Prostate gland (tissue), 2 donors: ENCODE measurements around the gene ALDH1L1. TPM values are rescaled to one million over a fixed set of nuclear protein-coding genes. Genes with fewer than 3 reads are reported as not detected.

Experiments used
- DNase-seq: peaks from one replicate; pipeline ENCODE4 v3.0.0-alpha.2; 2019; ENCODE audit warnings: low spot score
- H3K27ac ChIP-seq, 2 donors: fragments of 200-600 bp; sonication (generic); 2 replicates each; pipeline ENCODE4 v1.5.1; 2017 to 2019
- H3K27me3 ChIP-seq: fragments of 200-600 bp; sonication (generic); replicated peaks from 2 replicates; pipeline ENCODE4 v1.5.1; 2019; ENCODE audit not compliant: insufficient read depth
- H3K36me3 ChIP-seq, 2 donors: fragments of 200-600 bp; sonication (generic); 1 replicate in 1 of 2; 2 replicates in 1 of 2; pipeline versions ENCODE4 v1.5.1 to v1.8.1; 2017 to 2019
- H3K4me1 ChIP-seq: fragments of 200-600 bp; sonication (generic); replicated peaks from 2 replicates; pipeline ENCODE4 v1.5.1; 2019
- H3K4me3 ChIP-seq, 2 donors: fragments of 200-600 bp; sonication (generic); 2 replicates each; pipeline ENCODE4 v1.5.1; 2017 to 2019
- H3K9me3 ChIP-seq: fragments of 200-600 bp; sonication (generic); 2 replicates; pipeline ENCODE4 v1.5.1; 2017
- POLR2A ChIP-seq: fragments of 450-650 bp; IDR thresholded peaks from one replicate; pipeline ENCODE4 v1.6.1; 2016; ENCODE audit warnings: antibody characterized with exemption, mild to moderate bottlenecking
- POLR2AphosphoS5 ChIP-seq: sonication (generic); formaldehyde crosslinking; IDR thresholded peaks from one replicate; pipeline ENCODE4 v1.6.1; 2017; ENCODE audit warnings: antibody characterized with exemption
- WGBS: methylation state at CpG from one replicate; pipeline ENCODE4 v1.1.5; 2018; 5-methylcytosine and 5-hydroxymethylcytosine counted together
- intact Hi-C: fragments of 100-400 bp; cut with DNase I; formaldehyde crosslinking; loops from one replicate; pipeline ENCODE4 v1.14.2; 2022
- total RNA-seq, 2 donors: library from RNA; depleted of rRNA; stranded (reverse); fragments of >200 nt; gene quantifications; one replicate each; pipeline ENCODE4 v1.1.0, GENCODE V29; 2016
- TF ChIP-seq, protein P1 (sequence below), 4 experiments: fragments of 200-600 bp in 2 of 4; fragments of 450-650 bp in 2 of 4; sonication (generic) in 2 of 4; IDR thresholded peaks; 1 replicate in 3 of 4; 2 replicates in 1 of 4; pipeline ENCODE4 v1.5.1; 2016 to 2019; ENCODE audit warnings: antibody characterized with exemption in 4 of 4, mild to moderate bottlenecking in 2 of 4, moderate library complexity in 2 of 4

ALDH1L1 gene
- total RNA-seq, 2 donors from 2014 or later: 19.6 to 57.3 TPM

DNA sequence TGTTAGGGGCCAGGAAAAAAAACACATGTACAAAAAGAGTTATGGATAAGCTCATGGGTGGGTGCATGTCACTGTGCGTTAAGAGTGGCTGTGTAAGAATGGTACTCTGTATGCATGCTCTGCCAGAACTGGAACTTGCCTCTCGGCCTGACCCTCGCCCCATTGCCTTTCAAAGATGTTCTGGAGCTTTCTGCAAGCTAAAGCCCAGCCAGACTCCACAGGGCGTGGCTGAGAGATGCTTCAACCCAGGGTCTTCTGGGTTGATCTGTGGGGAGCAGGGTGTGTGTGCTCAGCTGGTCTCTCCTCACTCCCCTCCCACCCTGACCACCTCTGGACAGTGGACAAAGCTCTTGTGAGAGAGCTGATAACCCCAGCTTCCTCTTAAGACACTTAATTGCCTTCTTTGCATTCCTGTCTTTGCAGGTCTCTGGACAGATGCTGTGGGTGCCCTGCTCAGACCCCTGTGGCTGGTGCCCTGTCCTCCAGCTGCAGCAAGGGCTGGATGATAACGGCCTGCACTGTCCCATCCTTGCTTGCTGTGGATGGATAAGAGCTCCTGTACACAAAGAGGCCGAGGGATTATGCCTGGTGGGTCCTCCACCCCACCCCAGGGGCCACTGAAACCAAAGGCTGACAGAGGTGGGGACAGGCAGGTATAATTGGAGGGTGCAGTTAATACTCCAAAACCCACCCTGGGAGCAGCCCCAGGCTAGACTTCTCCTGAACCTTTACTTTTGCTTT is 28.7 kb downstream of the ALDH1L1 start:
- Histone ChIP-seq H3K27me3 (no peaks in the 10 kb centered on the region), H3K4me1 (no peaks in the 10 kb centered on the region), H3K4me3 (no peak overlapping the region), H3K27ac (no peak overlapping the region), H3K36me3 (no peaks in the 10 kb centered on the region), H3K9me3 (no peaks in the 10 kb centered on the region)
- no peak for DNase-seq
- TF ChIP-seq, protein P1, sequence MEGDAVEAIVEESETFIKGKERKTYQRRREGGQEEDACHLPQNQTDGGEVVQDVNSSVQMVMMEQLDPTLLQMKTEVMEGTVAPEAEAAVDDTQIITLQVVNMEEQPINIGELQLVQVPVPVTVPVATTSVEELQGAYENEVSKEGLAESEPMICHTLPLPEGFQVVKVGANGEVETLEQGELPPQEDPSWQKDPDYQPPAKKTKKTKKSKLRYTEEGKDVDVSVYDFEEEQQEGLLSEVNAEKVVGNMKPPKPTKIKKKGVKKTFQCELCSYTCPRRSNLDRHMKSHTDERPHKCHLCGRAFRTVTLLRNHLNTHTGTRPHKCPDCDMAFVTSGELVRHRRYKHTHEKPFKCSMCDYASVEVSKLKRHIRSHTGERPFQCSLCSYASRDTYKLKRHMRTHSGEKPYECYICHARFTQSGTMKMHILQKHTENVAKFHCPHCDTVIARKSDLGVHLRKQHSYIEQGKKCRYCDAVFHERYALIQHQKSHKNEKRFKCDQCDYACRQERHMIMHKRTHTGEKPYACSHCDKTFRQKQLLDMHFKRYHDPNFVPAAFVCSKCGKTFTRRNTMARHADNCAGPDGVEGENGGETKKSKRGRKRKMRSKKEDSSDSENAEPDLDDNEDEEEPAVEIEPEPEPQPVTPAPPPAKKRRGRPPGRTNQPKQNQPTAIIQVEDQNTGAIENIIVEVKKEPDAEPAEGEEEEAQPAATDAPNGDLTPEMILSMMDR (IDR thresholded peaks at IDR 0.05): no peak
- TF ChIP-seq POLR2A (no peak), POLR2AphosphoS5 (no peak)
- 91% methylated on average over 6 of the region's 6 CpGs for WGBS
- intact Hi-C loops: no loop called here

DNA sequence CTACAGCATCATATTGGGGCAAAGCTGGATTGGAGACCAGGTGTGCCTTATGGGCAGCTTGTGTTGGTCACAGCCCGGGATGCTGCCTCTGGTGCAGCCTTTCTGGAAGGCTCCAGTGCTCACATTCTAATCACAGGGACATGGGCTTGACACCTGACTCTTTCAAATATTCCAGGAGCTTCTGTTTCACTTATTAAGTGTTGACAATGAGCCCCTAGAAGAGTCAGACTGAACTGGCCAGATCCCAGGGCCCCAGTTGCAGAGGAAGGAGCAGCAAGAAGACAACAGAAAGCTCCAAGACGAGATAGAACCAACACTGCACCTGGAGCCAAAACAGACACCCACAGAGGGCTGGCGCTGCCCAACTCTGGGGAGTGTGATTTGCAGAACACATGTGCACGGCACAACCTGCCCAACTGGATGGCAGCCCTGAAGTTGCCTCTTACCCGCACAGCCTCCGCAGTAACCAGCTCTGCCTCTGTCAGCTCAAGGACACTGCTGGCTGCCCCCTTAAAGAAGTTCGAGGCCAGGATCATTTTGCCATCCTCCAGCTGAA is 30.3 kb downstream of the ALDH1L1 start:
- Histone ChIP-seq H3K9me3 (no peaks in the 10 kb centered on the region), H3K4me3 (no peak overlapping the region), H3K27me3 (no peaks in the 10 kb centered on the region), H3K36me3 (no peaks in the 10 kb centered on the region), H3K4me1 (no peaks in the 10 kb centered on the region), H3K27ac (no peak overlapping the region)
- intact Hi-C loops: no loop called here
- 87% methylated on average over 7 of the region's 7 CpGs for WGBS
- TF ChIP-seq POLR2A (no peak), POLR2AphosphoS5 (no peak)
- TF ChIP-seq, protein P1 (IDR thresholded peaks at IDR 0.05): no peak
- DNase-seq: no peak

DNA sequence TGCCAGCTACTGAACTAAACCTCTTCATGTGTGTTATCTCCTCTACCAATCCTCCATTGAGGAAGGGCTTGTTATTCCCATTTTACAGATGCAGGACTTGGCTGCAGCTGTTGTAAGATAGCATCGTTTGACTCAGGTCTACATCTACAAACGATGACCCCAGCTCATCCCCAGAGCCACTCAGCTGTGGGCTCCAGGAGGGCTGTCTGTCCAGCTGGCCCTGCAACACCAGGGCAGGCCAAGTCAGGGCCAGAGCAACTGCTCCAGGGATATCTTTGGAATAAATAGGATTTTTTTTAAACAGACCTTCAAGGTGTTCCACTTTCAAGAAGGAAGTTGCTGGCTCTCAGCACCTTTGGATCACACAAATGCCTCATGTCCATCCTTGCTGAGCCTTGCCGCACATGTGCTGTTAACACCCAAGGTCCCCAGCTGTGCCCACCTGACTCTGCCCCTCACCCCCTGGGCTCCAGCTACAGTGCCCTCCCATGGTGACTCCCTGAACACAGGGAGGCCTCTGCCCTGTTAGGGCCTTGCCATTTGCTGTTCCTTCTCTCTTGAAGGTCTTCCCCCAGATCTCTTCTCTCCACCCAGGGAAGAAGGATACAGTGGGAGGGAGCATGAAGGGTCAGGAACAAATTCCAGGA is 31.0 kb downstream of the ALDH1L1 start:
- 92% methylated on average over 3 of the region's 3 CpGs for WGBS
- no peak overlapping the region for H3K27ac ChIP-seq
- intact Hi-C loops: no loop called here
- no peak overlapping the region for H3K4me3 ChIP-seq
- no peaks in the 10 kb centered on the region for H3K27me3 ChIP-seq
- no peaks in the 10 kb centered on the region for H3K36me3 ChIP-seq
- no peak for TF ChIP-seq POLR2AphosphoS5
- no peak for TF ChIP-seq POLR2A
- TF ChIP-seq, protein P1 (IDR thresholded peaks at IDR 0.05): no peak
- peak; percentile 3 for DNase-seq
- H3K4me1 ChIP-seq: no peaks in the 10 kb centered on the region
- no peaks in the 10 kb centered on the region for H3K9me3 ChIP-seq

DNA sequence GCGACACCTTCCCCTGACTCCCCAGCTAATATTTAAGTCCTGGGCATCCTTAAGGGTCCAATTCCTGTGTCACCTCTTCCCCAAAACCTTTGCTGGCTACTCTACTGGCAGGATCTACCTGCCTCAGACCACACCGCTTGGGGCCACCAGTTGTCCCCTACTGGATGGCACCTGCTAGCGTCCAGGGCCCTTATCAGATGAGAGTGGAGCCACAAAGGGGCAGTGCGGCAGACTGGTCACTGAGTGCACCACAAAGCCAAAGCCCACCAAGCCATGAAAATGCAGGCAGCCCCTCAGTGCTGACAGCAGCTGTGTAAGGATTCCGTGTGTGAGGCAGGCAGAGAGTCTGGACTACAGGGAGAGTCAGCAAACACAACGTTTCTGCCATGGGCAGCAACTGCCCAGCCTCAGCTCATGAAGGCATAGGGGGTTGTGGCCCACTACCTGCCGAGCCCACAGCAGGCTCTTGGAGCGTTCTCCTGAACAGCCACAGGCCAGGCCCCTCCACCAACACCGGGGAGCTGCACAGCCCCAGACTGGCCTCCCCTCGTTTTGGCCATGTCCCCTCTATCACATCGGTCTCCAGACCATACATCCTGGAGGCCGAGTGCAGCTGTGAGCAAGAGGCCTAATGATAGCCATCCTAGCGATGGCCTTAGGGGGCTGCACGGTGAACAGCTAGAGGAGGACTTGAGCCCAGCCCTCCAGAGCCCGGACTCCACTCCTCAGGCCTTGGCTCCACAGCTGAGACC is 32.3 kb downstream of the ALDH1L1 start:
- DNase-seq: no peak
- intact Hi-C loops: no loop called here
- Histone ChIP-seq H3K4me3 (no peak overlapping the region), H3K4me1 (no peaks in the 10 kb centered on the region), H3K27ac (no peak overlapping the region), H3K27me3 (no peaks in the 10 kb centered on the region), H3K9me3 (no peaks in the 10 kb centered on the region), H3K36me3 (no peaks in the 10 kb centered on the region)
- TF ChIP-seq, protein P1 (IDR thresholded peaks at IDR 0.05): no peak
- TF ChIP-seq POLR2A (no peak), POLR2AphosphoS5 (no peak)
- WGBS: 92% methylated on average over 15 of the region's 15 CpGs
